ENCODE results near the gene FOXA1.

Gene FOXA1

DNA sequence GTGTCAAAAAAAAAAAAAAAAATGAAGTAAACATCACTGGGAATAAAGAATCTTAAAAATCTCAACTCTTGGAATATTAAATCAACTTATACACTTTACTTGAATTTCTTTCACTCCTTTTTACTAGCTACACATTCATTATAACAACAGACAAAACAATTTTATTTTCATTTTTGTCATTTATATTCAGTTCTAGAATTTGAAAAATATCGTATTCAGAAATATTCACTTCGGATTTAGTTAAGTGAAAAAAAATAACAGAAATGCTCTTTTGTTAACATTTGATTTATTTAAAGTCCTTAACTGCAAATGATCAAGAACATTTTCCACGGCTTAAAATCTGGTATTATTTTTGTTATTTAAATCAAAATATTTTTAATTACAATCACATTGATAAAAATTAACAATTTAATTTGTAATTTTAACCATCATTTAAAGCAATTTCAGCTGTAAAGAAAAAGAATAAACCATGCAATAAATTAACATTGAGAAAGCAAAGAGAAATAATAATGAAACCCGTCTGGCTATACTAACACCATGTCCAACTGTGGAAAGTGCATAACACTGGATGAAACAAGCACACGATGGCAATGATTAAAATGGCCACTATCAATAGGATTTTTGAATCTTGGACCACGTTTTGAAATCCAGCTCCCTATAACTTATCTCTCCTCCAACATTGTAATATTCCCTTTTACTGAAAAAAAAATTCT is 5.2 kb downstream of the FOXA1 start:
- Histone ChIP-seq H3K9me3 (replicated peaks; ENCODE audit: insufficient read depth, low read length) (no peaks in the 10 kb centered on the region), H3K27ac (ENCODE audit: low read length) (no peak overlapping the region), H3K79me2 (ENCODE audit: low read length) (peaks cover 13% of the 10 kb centered on the region), H3K36me3 (replicated peaks; ENCODE audit: insufficient read depth, low read length) (no peaks in the 10 kb centered on the region), H3K4me2 (ENCODE audit: low read depth, low read length) (no peak overlapping the region), H3K4me1 (ENCODE audit: low read length) (no peaks in the 10 kb centered on the region), H3K9me2 (replicated peaks; ENCODE audit: insufficient read depth, low read length) (no peaks in the 10 kb centered on the region), H3K9ac (ENCODE audit: low read length) (no peak overlapping the region), H3K4me3 (ENCODE audit: low read length) (no peak overlapping the region), H2AFZ (ENCODE audit: low read length) (no peak overlapping the region), H3F3A (ENCODE audit: insufficient read depth, low read length) (peaks cover 3% of the 10 kb centered on the region; the same call in 1 of the 2 replicates), H3K27me3 (replicated peaks; ENCODE audit: insufficient read depth, low read length) (no peaks in the 10 kb centered on the region), H4K20me1 (ENCODE audit: insufficient read depth, low read length) (no peaks in the 10 kb centered on the region)
- no peak for DNase-seq
- TF ChIP-seq, protein P1, sequence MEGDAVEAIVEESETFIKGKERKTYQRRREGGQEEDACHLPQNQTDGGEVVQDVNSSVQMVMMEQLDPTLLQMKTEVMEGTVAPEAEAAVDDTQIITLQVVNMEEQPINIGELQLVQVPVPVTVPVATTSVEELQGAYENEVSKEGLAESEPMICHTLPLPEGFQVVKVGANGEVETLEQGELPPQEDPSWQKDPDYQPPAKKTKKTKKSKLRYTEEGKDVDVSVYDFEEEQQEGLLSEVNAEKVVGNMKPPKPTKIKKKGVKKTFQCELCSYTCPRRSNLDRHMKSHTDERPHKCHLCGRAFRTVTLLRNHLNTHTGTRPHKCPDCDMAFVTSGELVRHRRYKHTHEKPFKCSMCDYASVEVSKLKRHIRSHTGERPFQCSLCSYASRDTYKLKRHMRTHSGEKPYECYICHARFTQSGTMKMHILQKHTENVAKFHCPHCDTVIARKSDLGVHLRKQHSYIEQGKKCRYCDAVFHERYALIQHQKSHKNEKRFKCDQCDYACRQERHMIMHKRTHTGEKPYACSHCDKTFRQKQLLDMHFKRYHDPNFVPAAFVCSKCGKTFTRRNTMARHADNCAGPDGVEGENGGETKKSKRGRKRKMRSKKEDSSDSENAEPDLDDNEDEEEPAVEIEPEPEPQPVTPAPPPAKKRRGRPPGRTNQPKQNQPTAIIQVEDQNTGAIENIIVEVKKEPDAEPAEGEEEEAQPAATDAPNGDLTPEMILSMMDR (IDR thresholded peaks at IDR 0.05; ENCODE audit: low read length), result no peak
- no peak for TF ChIP-seq EZH2phosphoT487 (IDR thresholded peaks at IDR 0.05; ENCODE audit: low read length)
- TF ChIP-seq EZH2 (optimal IDR thresholded peaks at IDR 0.05; ENCODE audit: low read depth, low read length), result no peak

DNA sequence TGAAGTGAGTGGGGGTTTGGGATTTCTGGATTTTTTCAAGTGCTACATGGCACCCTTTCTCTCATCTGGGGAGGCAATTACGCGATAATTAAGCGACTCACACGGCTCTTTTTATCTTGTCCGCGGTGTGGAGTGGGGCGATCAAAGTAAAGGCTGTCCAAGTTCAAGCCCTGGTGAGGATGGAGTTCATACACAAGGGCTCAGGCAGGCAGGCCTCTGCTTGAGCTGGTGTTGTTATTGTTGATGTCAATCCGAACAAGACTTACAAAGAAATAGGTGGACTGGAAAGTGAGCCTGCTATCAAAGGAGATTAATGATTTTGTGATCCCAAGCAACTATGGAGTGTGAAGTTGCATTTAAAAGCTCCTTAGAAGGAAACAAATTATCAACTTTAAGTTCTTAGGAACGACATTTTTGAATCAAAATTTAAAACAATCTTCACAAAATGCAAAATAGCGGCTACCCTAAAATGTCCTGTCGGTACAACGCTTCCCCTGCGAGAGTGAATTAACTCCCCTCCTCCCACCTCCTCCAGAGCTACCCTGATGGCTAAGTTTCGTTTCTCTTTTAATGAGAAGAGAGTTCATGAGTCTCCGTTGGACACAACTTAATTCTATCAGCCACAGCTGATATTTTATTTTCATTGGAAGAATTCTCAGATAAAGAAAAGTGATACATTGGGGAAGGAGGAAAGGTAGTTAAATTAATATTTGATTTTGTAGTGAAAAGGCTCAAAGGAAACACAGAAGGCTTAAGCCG is 5.9 kb downstream of the FOXA1 start:
- Histone ChIP-seq H3K9me3 (replicated peaks; ENCODE audit: insufficient read depth, low read length) (no peaks in the 10 kb centered on the region), H3K27ac (ENCODE audit: low read length) (no peak overlapping the region)
- DNase-seq, result no peak

DNA sequence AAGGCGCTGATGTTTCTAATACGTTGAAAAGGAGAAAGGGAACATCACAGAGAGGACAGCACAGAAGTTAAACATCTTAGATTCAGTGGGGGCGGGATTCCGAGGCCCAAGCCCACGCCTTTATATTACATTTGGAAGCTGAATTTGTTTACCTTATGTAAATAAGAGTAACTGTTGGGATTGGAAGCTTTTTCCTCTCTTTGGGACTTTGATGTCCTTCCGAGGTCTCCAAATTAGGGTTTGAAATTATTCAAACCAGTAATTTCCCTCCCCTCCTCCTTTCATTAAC is 6.4 kb downstream of the FOXA1 start:
- no peaks in the 10 kb centered on the region for H3K9me2 ChIP-seq (replicated peaks; ENCODE audit: insufficient read depth, low read length)
- peaks cover 8% of the 10 kb centered on the region for H3K79me2 ChIP-seq (ENCODE audit: low read length)
- no peak overlapping the region for H3K4me3 ChIP-seq (ENCODE audit: low read length)
- no peaks in the 10 kb centered on the region for H3K36me3 ChIP-seq (replicated peaks; ENCODE audit: insufficient read depth, low read length)
- no peak overlapping the region for H3K4me2 ChIP-seq (ENCODE audit: low read depth, low read length)
- no peaks in the 10 kb centered on the region for H3K27me3 ChIP-seq (replicated peaks; ENCODE audit: insufficient read depth, low read length)
- H3K4me1 ChIP-seq (ENCODE audit: low read length), result no peaks in the 10 kb centered on the region
- TF ChIP-seq EZH2phosphoT487 (IDR thresholded peaks at IDR 0.05; ENCODE audit: low read length) (no peak), EZH2 (optimal IDR thresholded peaks at IDR 0.05; ENCODE audit: low read depth, low read length) (no peak)
- TF ChIP-seq, protein P1 (IDR thresholded peaks at IDR 0.05; ENCODE audit: low read length), result no peak
- H3F3A ChIP-seq (ENCODE audit: insufficient read depth, low read length), result no peaks in the 10 kb centered on the region
- H4K20me1 ChIP-seq (ENCODE audit: insufficient read depth, low read length), result no peaks in the 10 kb centered on the region
- DNase-seq, result no peak
- H3K9me3 ChIP-seq (replicated peaks; ENCODE audit: insufficient read depth, low read length), result no peaks in the 10 kb centered on the region
- no peak overlapping the region for H3K9ac ChIP-seq (ENCODE audit: low read length)
- H2AFZ ChIP-seq (ENCODE audit: low read length), result no peak overlapping the region
- H3K27ac ChIP-seq (ENCODE audit: low read length), result no peak overlapping the region

More for the DNA sequence above, 5.9 kb downstream of the FOXA1 start:
- Histone ChIP-seq H3K36me3 (replicated peaks; ENCODE audit: insufficient read depth, low read length) (no peaks in the 10 kb centered on the region), H3K27me3 (replicated peaks; ENCODE audit: insufficient read depth, low read length) (no peaks in the 10 kb centered on the region), H4K20me1 (ENCODE audit: insufficient read depth, low read length) (no peaks in the 10 kb centered on the region), H3K9me2 (replicated peaks; ENCODE audit: insufficient read depth, low read length) (no peaks in the 10 kb centered on the region), H3K4me1 (ENCODE audit: low read length) (no peaks in the 10 kb centered on the region), H3K4me3 (ENCODE audit: low read length) (no peak overlapping the region), H3K79me2 (ENCODE audit: low read length) (peaks cover 13% of the 10 kb centered on the region), H3F3A (ENCODE audit: insufficient read depth, low read length) (no peaks in the 10 kb centered on the region), H2AFZ (ENCODE audit: low read length) (no peak overlapping the region), H3K9ac (ENCODE audit: low read length) (no peak overlapping the region), H3K4me2 (ENCODE audit: low read depth, low read length) (no peak overlapping the region)
- TF ChIP-seq, protein P1 (IDR thresholded peaks at IDR 0.05; ENCODE audit: low read length), result no peak

Data from MM.1S (cell line).